ENCODE measurements around the gene CFAP99.

The CFAP99 gene

DNA sequence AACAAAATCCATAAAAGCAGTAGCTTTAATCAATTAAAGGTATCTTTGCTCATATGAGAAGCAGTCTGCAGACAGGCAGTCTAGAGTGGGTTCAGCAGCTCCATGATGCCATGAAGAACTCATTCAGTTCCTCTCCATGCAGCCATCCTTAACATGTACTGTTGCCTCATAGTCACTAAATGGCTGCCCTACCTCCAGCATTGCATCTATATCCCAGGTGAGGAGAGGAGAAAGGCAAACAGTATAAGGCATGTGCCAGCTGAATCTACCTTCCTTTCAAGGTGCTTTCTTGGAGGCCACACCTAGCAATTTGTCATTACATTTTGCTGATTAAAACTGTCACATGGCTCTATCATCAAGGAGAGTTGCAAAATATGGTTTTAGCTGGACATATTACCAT lies 13.2 kb downstream of the CFAP99 start:
- no peak for DNase-seq

GRCh38 chr4:2432991-2433530 lies 14.3 kb downstream of the CFAP99 start:
- DNase-seq, result no peak

- DNase-seq, result no peak
Measured at GRCh38 chr4:2433609-2434350, 15.0 kb downstream of the CFAP99 start.

GRCh38 chr4:2434420-2434819 lies 15.7 kb downstream of the CFAP99 start:
- DNase-seq, result no peak

- no peak for DNase-seq
Measured at GRCh38 chr4:2436301-2436700, 17.5 kb downstream of the CFAP99 start.

DNA sequence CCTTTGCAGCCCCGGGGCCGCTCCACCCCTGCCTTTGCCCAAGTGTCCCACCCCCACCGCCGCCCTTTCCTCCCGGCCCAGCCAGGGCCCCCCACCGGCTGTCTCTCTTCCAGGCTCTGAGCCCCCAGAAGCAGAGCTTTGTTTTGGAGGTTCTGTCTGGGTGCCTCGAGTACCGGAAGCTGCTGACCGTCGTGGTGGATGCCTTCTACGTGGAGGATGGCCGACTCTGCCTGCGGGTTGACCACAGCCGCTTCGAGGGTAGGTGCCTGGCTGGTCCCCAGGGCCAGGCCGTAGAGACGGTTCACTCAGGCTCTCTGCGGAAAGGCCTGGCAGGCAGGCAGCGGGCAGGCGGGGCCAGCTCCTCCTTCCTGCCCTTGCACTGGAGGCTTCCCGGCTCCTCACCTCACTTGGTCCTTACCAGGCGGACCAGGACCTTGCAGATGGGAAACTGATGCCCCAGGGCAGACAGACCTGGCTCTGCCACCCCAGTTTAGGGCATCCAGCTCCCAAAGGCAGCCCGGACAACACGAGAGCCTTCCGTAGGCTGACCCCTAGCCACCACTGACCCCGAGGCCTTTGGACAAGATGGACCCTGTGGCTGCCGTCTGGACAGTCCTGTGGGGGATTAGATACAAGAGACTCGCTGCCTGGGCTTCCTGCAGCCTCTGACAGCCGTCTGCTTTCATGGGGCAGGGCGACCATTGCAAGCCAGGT lies 18.2 kb downstream of the CFAP99 start:
- DNase-seq, result no peak

GRCh38 chr4:2437475-2438215 lies 18.9 kb downstream of the CFAP99 start:
- DNase-seq, result no peak

DNA sequence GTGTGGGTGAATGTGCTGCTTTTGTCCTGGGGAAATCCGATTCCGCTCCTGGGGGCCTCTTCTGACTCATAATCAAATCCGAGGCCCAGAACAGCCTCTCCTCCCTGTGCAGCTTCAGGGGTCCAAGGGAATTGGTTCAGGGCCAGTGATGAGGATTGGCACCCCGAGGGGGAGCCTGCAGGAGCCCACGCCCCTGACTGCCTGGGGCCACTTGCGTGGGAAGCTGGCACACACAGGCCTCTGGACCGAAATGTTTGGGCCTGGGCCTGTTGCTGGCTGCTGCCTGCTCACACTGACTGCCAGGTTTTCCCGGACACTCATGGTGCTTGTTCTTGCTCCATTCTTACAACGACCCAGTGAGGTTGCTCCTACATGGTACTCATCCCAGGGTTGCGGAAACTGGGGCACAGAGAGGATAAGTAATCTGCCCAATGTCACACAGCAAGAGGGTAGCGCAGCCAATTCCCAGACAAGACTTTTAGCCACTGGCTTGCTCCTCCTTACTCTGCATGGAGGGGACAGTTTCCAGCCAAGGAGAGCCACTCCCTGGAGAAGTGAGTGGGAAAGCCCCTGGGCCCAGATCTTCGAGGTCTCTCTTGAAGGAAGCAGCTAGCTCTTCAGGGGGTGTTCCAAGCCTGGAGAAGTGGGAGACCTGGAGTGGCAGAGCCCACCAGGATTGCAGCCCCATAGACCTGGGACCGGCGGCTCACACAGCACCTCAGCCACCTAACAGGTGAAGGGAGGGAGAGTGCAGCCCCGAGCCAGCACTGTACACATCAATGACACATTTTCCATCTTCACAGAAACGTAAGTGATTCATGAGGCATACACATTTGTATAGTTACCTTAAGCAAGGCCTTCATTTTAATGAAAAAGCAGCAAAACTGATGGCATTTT lies 20.3 kb downstream of the CFAP99 start:
- DNase-seq, result no peak

DNA sequence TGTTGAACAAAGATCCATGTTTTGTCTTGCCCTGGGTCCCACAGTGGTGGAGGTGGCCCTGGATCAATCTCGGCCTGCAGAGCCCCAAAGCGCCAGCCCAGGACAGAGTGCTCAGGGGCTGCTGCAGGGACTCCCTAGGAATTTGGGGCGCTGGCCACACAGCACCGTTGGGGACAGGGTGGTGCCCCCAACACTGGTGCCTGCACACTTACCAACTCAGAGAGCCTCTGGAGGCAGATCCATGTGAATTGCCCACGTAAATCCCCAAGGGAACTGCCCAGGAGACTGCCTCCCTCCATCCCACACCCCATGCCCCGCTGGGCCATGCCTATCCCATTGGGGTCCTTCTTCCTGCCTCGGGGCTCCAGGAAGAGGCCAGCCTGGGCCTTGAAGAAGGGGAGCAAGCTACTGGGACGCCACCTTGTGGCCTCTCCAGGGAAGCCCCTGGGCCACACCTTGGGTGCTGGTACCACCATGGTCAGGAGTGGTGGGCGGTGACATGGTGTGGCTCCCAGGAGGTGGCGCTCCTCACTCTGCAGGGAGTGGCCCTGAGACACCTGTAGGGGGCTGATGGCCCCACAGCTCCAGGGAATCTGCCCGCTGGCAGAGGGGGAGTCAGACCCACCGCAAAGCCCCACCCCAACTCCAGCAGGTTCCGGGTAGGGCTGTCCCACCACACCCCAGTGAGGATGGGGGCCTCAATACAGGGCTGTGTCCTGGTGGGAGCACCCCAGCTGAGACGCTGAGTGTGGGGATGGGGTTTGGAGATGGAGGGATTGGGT lies 22.8 kb downstream of the CFAP99 start:
- peak; percentile 98 for DNase-seq

DNA sequence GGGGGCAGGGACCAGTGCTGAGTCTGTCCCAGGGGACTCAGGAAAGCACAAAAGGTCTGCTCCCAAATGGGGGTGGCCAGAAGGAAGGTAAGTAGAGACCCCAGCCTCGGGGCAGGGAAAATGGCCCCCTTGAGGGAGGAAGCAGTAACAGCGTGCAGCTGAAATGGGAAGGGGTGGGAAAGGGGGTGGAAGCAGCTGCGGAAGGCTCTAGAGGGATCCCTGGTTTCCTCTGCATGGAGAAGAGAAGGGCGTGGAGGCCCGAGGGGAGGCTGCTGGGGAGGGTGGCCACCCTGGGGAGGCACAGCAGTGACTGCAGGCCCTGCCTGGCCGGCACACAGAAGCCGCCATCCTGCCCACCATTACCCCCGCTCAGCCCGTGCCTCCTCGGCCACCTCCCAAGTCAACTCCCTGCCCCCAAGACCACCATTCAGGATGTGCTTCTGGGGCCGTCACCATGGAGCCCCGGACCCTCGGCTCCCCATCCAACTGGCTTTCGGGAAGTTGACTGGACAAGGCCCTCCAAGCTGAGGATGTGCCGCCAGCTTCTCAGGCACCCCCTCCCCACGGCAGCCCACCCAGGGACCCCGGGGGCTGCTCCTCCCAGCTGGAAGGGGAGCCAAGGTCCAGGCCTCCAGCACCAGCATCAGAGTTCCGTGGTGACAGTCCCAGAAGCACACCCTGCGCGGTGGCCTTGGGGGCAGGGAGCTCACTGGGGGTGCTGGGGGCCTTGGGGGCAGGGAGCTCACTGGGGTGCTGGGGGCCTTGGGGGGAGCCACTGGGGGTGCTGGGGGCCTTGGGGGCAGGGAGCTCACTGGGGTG lies 23.6 kb downstream of the CFAP99 start:
- DNase-seq, result peak; percentile 60

DNA sequence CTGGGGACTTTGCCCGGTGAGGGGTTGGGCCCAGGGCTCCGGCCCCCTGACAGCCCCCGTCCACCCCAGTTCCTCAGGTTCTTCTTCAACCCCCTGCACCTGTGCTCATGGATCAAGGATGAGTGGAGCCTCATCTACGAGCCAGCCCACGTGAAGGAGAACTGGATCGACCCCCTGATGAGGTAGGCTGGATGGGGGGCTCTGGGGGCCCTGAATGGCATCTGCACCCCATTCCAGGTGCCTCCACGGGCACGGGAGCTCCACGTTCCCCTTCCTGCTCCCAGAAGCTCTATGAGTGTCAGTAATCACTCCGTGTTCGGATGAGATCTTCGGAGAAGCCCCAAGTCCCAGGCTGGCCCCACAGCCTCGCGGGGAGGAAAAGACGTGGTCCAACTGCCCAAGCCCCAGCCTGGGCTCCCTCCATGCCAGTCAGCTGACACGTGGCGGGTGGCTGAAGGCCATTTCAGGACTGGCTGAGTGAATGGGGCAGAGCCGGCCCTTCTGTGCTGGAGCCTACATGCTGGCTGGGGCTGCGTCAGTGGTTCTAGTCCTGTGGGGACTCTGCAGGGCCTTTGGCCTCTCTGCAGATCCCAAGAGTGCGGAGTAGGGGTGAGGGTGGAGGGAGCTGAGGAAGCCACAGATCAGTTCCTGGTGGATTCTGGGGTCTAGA lies 24.4 kb downstream of the CFAP99 start:
- no peak for DNase-seq

GRCh38 chr4:2443956-2444740 lies 25.4 kb downstream of the CFAP99 start:
- DNase-seq, result no peak

DNA sequence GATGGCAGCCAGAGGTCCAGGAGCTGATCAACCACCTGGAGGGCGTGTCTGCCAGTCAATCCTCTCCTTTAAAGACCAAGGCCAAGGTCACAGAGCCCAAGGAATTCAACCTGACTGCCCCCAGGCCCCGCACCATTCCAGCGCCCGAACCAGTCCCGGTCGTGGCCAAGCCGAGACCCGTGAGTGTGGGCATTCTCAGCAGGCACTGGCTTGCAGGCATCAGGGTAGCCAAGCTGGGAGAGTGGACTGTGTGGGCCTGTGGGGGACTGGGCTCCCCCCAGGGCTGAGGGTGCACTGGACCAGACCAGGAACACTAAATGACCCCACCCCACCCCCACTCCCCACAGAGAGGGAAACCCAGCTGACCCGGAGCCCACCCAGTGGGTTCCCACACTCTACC lies 26.4 kb downstream of the CFAP99 start:
- no peak for DNase-seq

DNA sequence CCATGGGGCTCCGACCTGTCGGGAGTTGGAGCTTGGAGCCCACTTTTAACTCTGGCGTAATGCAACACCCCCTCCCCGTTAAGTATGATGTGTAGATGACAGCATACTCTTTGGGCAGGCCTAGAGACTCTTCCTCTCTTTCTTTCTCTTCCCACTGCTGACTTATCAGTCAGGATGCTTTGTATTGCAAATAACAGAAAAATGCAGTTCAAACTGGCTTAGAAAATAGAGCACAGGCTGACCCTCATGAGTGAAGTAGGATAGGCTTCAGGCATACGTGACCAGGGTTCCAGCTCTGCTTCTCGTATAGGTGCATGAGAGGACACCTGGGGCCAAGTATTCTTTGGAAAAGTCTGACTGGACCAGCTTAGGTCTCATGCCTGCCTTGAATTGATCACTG lies 26.8 kb downstream of the CFAP99 start:
- no peak for DNase-seq

DNA sequence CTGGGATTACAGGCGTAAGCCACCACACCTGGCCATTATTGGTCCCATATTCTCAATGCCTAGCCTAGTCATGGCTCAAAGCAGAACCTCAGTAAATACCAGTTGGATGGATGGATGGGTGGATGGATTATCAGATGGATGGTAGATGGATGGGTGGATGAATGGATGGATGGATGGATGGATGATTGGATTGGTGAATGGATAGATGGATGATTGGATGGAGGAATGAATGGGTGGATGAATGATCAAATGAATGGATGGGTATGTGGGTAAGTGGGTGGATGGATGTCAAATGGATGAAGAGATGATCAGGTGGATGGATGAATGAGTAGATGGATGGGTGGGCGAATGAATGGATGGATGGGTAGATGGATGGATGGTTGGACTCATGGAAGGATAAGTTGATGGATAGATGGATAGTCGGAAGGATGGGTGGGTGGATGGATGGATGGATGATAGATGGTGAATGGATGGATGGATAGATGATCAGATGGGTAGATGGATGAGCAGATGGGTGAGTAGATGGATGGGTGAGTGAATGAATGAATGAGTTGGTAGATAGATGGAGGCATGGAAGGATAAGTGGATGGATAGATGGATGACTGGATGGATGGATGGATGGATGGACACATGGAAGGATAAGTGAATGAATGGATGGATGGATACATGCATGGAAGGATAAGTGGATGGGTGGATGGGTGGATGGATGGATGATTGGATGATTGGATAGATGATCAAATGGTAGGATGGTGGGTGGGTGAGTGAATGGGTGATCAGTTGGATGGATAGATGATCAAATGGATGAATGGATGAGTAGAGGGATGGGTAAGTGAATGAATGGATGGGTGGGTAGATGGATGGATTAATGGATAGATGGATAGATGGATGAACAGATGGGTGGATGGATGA lies 28.2 kb downstream of the CFAP99 start:
- DNase-seq, result no peak

- DNase-seq, result no peak
Measured at GRCh38 chr4:2448589-2448988, 29.8 kb downstream of the CFAP99 start.

DNA sequence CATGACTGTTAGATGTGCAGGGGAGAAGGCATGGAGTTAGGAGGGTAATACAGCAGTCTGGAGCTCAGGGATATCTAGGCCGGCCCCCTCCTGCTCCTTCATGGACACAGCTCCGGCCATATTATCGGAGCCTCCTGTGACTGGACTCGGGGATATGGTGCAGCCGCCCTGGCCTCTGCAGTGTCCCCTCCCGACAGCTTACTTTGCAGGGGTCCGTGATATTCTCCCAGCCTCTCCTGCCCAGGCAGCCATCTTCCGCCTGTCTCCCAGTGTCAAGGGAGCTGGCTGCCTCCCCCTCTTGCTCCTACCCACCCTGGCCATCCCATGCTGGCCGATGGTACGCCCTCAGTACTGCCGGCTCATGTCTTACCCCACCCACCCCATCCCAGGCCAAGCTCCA lies 30.3 kb downstream of the CFAP99 start:
- DNase-seq, result no peak
